Ishikawa (cell line): ENCODE data around the gene TBC1D14.

Experiments
- CEBPB ChIP-seq: IDR thresholded peaks from 2 replicates; pipeline ENCODE4 v1.6.1; 2012
- CREB1 ChIP-seq: IDR thresholded peaks from 2 replicates; pipeline ENCODE4 v1.6.1; 2012; ENCODE audit warnings: low read depth
- EGR1 ChIP-seq: IDR thresholded peaks from 2 replicates; pipeline ENCODE4 v1.6.1; 2012
- EP300 ChIP-seq: IDR thresholded peaks from 2 replicates; pipeline ENCODE4 v1.6.1; 2012; ENCODE audit warnings: borderline replicate concordance
- FOXM1 ChIP-seq: IDR thresholded peaks from 2 replicates; pipeline ENCODE4 v1.6.1; 2012; ENCODE audit warnings: low read depth, borderline replicate concordance
- RAD21 ChIP-seq: IDR thresholded peaks from 2 replicates; pipeline ENCODE4 v1.6.1; 2012; ENCODE audit warnings: low read depth
- TAF1 ChIP-seq: IDR thresholded peaks from 2 replicates; pipeline ENCODE4 v1.6.1; 2012; ENCODE audit warnings: low read depth, mild to moderate bottlenecking
- ZBTB7A ChIP-seq: IDR thresholded peaks from 2 replicates; pipeline ENCODE4 v1.6.1; 2012; ENCODE audit warnings: low read depth
- TF ChIP-seq, protein P1 (sequence below): IDR thresholded peaks from 2 replicates; pipeline ENCODE4 v1.6.1; 2012; ENCODE audit warnings: low read depth, mild to moderate bottlenecking
- TF ChIP-seq, protein P2 (sequence below): IDR thresholded peaks from 2 replicates; pipeline ENCODE4 v1.6.1; 2012

DNA sequence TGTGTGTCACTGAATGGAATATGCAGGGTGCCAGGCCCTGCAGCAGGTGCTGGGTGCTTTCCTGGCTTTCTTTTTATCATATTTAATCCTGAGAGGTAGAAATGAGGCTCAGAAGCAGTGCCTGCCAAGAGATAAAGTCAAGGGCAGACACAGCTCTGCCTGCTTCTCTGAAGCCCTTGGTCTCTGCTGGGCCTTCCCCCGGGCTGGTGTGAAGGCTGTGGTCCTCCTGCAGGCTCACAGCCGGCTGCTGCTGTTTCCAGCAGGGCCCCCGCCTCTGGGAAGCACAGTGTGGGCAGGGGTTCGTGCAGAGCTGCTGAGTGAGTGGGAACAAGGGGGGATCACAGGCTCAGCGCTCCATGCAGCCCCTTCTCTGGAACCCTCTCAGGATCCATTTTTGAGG is 49.6 kb downstream of the TBC1D14 start:
- TF ChIP-seq EGR1 (no peak), TAF1 (no peak), EP300 (no peak), CREB1 (no peak), RAD21 (no peak), ZBTB7A (no peak), CEBPB (no peak), FOXM1 (no peak)
- TF ChIP-seq, protein P1, sequence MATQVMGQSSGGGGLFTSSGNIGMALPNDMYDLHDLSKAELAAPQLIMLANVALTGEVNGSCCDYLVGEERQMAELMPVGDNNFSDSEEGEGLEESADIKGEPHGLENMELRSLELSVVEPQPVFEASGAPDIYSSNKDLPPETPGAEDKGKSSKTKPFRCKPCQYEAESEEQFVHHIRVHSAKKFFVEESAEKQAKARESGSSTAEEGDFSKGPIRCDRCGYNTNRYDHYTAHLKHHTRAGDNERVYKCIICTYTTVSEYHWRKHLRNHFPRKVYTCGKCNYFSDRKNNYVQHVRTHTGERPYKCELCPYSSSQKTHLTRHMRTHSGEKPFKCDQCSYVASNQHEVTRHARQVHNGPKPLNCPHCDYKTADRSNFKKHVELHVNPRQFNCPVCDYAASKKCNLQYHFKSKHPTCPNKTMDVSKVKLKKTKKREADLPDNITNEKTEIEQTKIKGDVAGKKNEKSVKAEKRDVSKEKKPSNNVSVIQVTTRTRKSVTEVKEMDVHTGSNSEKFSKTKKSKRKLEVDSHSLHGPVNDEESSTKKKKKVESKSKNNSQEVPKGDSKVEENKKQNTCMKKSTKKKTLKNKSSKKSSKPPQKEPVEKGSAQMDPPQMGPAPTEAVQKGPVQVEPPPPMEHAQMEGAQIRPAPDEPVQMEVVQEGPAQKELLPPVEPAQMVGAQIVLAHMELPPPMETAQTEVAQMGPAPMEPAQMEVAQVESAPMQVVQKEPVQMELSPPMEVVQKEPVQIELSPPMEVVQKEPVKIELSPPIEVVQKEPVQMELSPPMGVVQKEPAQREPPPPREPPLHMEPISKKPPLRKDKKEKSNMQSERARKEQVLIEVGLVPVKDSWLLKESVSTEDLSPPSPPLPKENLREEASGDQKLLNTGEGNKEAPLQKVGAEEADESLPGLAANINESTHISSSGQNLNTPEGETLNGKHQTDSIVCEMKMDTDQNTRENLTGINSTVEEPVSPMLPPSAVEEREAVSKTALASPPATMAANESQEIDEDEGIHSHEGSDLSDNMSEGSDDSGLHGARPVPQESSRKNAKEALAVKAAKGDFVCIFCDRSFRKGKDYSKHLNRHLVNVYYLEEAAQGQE = no peak
- TF ChIP-seq, protein P2, sequence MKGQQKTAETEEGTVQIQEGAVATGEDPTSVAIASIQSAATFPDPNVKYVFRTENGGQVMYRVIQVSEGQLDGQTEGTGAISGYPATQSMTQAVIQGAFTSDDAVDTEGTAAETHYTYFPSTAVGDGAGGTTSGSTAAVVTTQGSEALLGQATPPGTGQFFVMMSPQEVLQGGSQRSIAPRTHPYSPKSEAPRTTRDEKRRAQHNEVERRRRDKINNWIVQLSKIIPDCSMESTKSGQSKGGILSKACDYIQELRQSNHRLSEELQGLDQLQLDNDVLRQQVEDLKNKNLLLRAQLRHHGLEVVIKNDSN = no peak
